Trophoblast cell (in vitro differentiated cells and primary cell): ENCODE results near the gene WDR82.

Experiments used
- DNase-seq, 2 donors: peaks; one replicate each; pipeline ENCODE4 v3.0.0-alpha.2; 2016
- H2AFZ ChIP-seq: 2 replicates; pipeline ENCODE4 v1.6.1; 2013; ENCODE audit warnings: low read length, moderate library complexity, mild to moderate bottlenecking; ENCODE audit not compliant: insufficient read depth, poor library complexity
- H2AK5ac ChIP-seq: 2 replicates; pipeline ENCODE4 v1.6.1; 2013; ENCODE audit warnings: mild to moderate bottlenecking, low read length
- H2BK120ac ChIP-seq: 2 replicates; pipeline ENCODE4 v1.6.1; 2013; ENCODE audit warnings: low read length, mild to moderate bottlenecking, moderate library complexity; ENCODE audit not compliant: insufficient read depth, poor library complexity
- H2BK12ac ChIP-seq: 2 replicates; pipeline ENCODE4 v1.6.1; 2013; ENCODE audit warnings: mild to moderate bottlenecking, low read length, moderate library complexity
- H2BK5ac ChIP-seq: 2 replicates; pipeline ENCODE4 v1.6.1; 2013; ENCODE audit warnings: low read length, low read depth, moderate library complexity, mild to moderate bottlenecking; ENCODE audit not compliant: poor library complexity
- H3K14ac ChIP-seq: 2 replicates; pipeline ENCODE4 v1.6.1; 2013; ENCODE audit warnings: mild to moderate bottlenecking, low read length
- H3K18ac ChIP-seq: 2 replicates; pipeline ENCODE4 v1.6.1; 2013; ENCODE audit warnings: mild to moderate bottlenecking, low read length
- H3K23ac ChIP-seq: 2 replicates; pipeline ENCODE4 v1.6.1; 2013; ENCODE audit warnings: low read length
- H3K27ac ChIP-seq: 2 replicates; pipeline ENCODE4 v1.5.1; 2013; ENCODE audit warnings: low read depth, mild to moderate bottlenecking, inconsistent platforms, low read length, moderate library complexity
- H3K27me3 ChIP-seq: 2 replicates; pipeline ENCODE4 v1.6.1; 2013; ENCODE audit warnings: inconsistent platforms, mild to moderate bottlenecking, low read length, moderate library complexity; ENCODE audit not compliant: insufficient read depth
- H3K36me3 ChIP-seq, 2 experiments: 1 replicate in 1 of 2; 2 replicates in 1 of 2; pipeline ENCODE4 v1.6.1; 2013; ENCODE audit warnings: low read length in 2 of 2, mild to moderate bottlenecking in 2 of 2, moderate library complexity in 1 of 2; ENCODE audit not compliant: insufficient read depth in 2 of 2, control insufficient read depth in 1 of 2
- H3K4ac ChIP-seq: 2 replicates; pipeline ENCODE4 v1.6.1; 2013; ENCODE audit warnings: low read depth, mild to moderate bottlenecking, low read length, moderate library complexity
- H3K4me1 ChIP-seq, 2 experiments: 1 replicate in 1 of 2; 2 replicates in 1 of 2; pipeline ENCODE4 v1.6.1; 2013; ENCODE audit warnings: low read length in 2 of 2, mild to moderate bottlenecking in 2 of 2, moderate library complexity in 1 of 2; ENCODE audit not compliant: insufficient read depth in 2 of 2, control insufficient read depth in 1 of 2
- H3K4me2 ChIP-seq: 2 replicates; pipeline ENCODE4 v1.6.1; 2013; ENCODE audit warnings: inconsistent platforms, mild to moderate bottlenecking, low read length, moderate library complexity
- H3K4me3 ChIP-seq: 2 replicates; pipeline ENCODE4 v1.5.1; 2013; ENCODE audit warnings: mild to moderate bottlenecking, low read depth, low read length, inconsistent platforms
- H3K79me1 ChIP-seq: one replicate; pipeline ENCODE4 v1.6.1; 2013; ENCODE audit warnings: low read length
- H3K79me2 ChIP-seq: 2 replicates; pipeline ENCODE4 v1.6.1; 2013; ENCODE audit warnings: low read length, mild to moderate bottlenecking; ENCODE audit not compliant: control insufficient read depth, insufficient read depth, poor library complexity
- H3K9ac ChIP-seq: 2 replicates; pipeline ENCODE4 v1.6.1; 2013; ENCODE audit warnings: mild to moderate bottlenecking, low read length
- H3K9me3 ChIP-seq: 2 replicates; pipeline ENCODE4 v1.6.1; 2013; ENCODE audit warnings: low read depth, mild to moderate bottlenecking, control low read depth, inconsistent platforms, low read length; ENCODE audit not compliant: insufficient read depth
- H4K12ac ChIP-seq: 2 replicates; pipeline ENCODE4 v1.6.1; 2013; ENCODE audit warnings: low read depth, mild to moderate bottlenecking, low read length, moderate library complexity
- H4K8ac ChIP-seq: 2 replicates; pipeline ENCODE4 v1.6.1; 2013; ENCODE audit warnings: low read depth, mild to moderate bottlenecking, low read length, moderate library complexity
- H4K91ac ChIP-seq: one replicate; pipeline ENCODE4 v1.6.1; 2013; ENCODE audit warnings: low read depth, mild to moderate bottlenecking, low read length, moderate library complexity
- WGBS: extraction: QIAGEN DNeasy Blood & Tissue Kit; methylation state at CpG from one replicate; pipeline ENCODE4 v1.1.7; 2013; ENCODE audit warnings: missing lambda C conversion rate; ENCODE audit not compliant: insufficient read length, insufficient coverage; ENCODE audit errors: extremely low coverage; 5-methylcytosine and 5-hydroxymethylcytosine counted together

WDR82 gene

DNA sequence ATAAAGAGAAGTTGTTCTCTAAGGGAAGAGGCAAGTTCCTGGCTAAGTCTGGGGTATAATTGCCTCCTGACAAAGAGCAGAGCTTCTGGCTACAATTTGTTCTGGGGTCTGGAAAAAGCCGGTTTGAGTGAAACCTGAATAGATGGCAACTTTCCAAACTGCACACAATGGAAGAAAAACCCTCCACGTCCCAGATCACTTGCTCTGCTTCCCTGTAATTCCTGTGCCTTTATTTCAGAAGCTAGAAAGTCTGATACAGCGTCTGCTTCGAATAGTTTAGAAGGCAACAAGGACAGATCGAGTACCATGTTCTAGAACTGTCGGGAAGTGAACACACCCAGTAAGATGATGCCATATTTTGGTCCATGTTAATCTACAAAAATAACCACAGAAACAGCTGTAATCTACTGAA is 1.6 kb upstream of the WDR82 start:
- H4K12ac ChIP-seq: no peak overlapping the region
- H3K23ac ChIP-seq: no peak overlapping the region
- no peak overlapping the region for H3K4me3 ChIP-seq
- no peak overlapping the region for H4K91ac ChIP-seq
- no peaks in the 10 kb centered on the region for H3K27me3 ChIP-seq
- no peaks in the 10 kb centered on the region for H3K9me3 ChIP-seq
- no CpG with 5 or more reads among the region's 6 CpGs for WGBS
- no peak overlapping the region for H2AFZ ChIP-seq
- peak overlapping the region; percentile 81 for H3K27ac ChIP-seq
- H4K8ac ChIP-seq: no peak overlapping the region
- no peak overlapping the region for H2AK5ac ChIP-seq
- peaks cover 18% of the 10 kb centered on the region for H3K79me1 ChIP-seq
- peaks cover 15 to 16% of the 10 kb centered on the region in 2 experiments for H3K4me1 ChIP-seq
- no peak overlapping the region for H2BK5ac ChIP-seq
- H3K4me2 ChIP-seq: no peak overlapping the region
- no peak overlapping the region for H3K14ac ChIP-seq
- no peak for DNase-seq
- H3K36me3 ChIP-seq: no peaks in the 10 kb centered on the region
- H3K79me2 ChIP-seq: peaks cover 24% of the 10 kb centered on the region
- no peak overlapping the region for H3K9ac ChIP-seq
- H2BK120ac ChIP-seq: no peak overlapping the region
- H3K18ac ChIP-seq: no peak overlapping the region
- no peak overlapping the region for H3K4ac ChIP-seq
- H2BK12ac ChIP-seq: no peak overlapping the region

DNA sequence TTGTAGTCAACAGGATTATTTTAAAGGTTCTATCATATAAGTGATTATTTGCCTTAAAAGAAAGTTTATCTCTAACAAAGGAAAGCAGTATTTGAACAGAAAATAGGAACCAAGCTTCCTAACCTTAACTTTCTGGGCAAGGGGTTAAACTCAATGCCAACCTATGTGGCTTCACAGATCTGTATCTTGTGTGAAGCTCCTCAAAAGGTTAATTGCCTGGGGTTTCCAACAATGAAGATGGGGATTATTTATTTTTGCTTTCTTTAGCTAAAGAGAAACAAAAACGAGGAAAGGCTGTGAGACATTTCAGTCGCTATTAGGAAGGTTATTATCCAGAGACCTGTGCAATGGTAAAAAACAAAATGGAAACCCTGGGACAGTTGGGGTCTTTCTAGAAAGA is 1.1 kb upstream of the WDR82 start:
- WGBS: no CpG with 5 or more reads among the region's 2 CpGs
- peaks cover 18% of the 10 kb centered on the region for H3K79me1 ChIP-seq
- H3K9me3 ChIP-seq: no peaks in the 10 kb centered on the region
- H3K4ac ChIP-seq: no peak overlapping the region
- H3K4me3 ChIP-seq: no peak overlapping the region
- no peak for DNase-seq
- H3K14ac ChIP-seq: no peak overlapping the region
- H3K79me2 ChIP-seq: peaks cover 24% of the 10 kb centered on the region
- H3K36me3 ChIP-seq: no peaks in the 10 kb centered on the region
- no peak overlapping the region for H2AK5ac ChIP-seq
- no peak overlapping the region for H2BK5ac ChIP-seq
- no peak overlapping the region for H3K18ac ChIP-seq
- no peak overlapping the region for H4K8ac ChIP-seq
- H4K12ac ChIP-seq: no peak overlapping the region
- no peak overlapping the region for H3K23ac ChIP-seq
- no peak overlapping the region for H2BK12ac ChIP-seq
- no peak overlapping the region for H4K91ac ChIP-seq
- no peak overlapping the region for H2AFZ ChIP-seq
- no peaks in the 10 kb centered on the region for H3K27me3 ChIP-seq
- H3K4me2 ChIP-seq: no peak overlapping the region
- no peak overlapping the region for H2BK120ac ChIP-seq
- no peak overlapping the region for H3K9ac ChIP-seq
- H3K4me1 ChIP-seq: peaks cover 15 to 16% of the 10 kb centered on the region in 2 experiments
- peak overlapping the region; percentile 81 for H3K27ac ChIP-seq

- Histone ChIP-seq H3K27me3 (no peaks in the 10 kb centered on the region), H4K8ac (peak overlapping the region; percentile 95), H3K79me1 (peaks cover 18% of the 10 kb centered on the region), H2AFZ (peak overlapping the region; percentile 94), H3K79me2 (peaks cover 31% of the 10 kb centered on the region), H3K9me3 (no peaks in the 10 kb centered on the region), H2BK5ac (peak overlapping the region; percentile 95), H3K4me3 (peak overlapping the region; percentile 88), H2BK12ac (no peak overlapping the region), H4K91ac (peak overlapping the region; percentile 95), H3K23ac (no peak overlapping the region), H2AK5ac (peak overlapping the region; percentile 33), H4K12ac (peak overlapping the region; percentile 37), H3K4me2 (peak overlapping the region; percentile 94), H3K36me3 (peaks cover under 1 to 2% of the 10 kb centered on the region in 2 experiments), H3K18ac (peak overlapping the region; percentile 96), H3K27ac (peak overlapping the region; percentile 96), H3K9ac (peak overlapping the region; percentile 94), H3K4ac (peak overlapping the region; percentile 71), H2BK120ac (peak overlapping the region; percentile 93), H3K4me1 (peaks cover 16% of the 10 kb centered on the region in 2 experiments), H3K14ac (peak overlapping the region; percentile 77)
- WGBS: no CpG with 5 or more reads among the region's 54 CpGs
- DNase-seq: peak; percentile 51 to 71
These were observed 408 bp downstream of the WDR82 start for GRCh38 chr3:52277972-52278509.

DNA sequence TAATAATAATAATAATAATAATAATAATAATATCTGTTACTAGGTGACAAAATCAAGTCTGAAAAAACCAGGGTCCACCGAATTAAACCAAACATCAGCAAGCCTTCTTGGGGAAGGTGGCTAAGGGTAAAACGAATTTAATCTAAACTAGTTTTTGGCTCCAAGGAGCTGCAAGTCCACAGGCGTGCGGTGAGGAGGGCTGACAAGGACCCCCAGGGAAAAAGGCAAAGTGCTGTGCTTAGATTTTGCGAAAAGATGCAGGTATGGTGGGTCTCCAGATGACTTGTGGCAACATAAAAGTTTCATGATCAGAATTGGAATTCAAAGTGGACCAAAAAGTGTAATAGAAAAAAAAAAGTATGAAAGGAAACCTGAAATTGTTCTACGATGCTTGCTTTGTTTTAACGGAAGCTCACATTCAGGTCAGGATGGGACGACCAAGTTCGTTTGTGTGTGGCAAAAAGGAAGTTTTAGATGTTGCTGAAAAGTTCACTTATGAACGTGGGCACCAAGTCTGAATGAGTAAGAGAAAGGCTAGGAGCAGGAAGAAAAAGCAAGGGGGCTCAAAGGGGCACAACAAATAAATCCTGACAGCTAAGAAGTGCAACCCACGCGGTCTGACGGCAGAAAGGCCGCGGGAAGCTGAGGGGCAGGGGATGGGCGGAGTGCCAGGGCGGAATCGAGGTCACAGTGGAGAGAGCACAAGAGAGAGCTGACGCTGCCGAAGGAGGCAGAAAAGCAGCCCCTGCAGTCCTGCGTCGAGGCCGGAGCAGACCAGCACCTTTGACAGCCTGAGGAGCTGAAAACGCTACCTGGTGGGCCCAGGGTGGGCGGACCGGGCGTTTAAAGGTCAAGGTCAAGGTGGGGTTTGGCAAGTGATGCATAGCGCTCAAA is 1.1 kb downstream of the WDR82 start:
- peak in 1 of 2 donors; percentile 47 for DNase-seq
- Histone ChIP-seq H2BK120ac (no peak overlapping the region), H4K8ac (peak overlapping the region; percentile 43), H3K4ac (peak overlapping the region; percentile 71), H3K4me3 (peak overlapping the region; percentile 88), H3K9me3 (no peaks in the 10 kb centered on the region), H3K18ac (peak overlapping the region; percentile 49), H3K14ac (peak overlapping the region; percentile 78), H3K36me3 (peaks cover 3 to 4% of the 10 kb centered on the region in 2 experiments), H3K23ac (no peak overlapping the region), H4K91ac (peak overlapping the region; percentile 33), H2AK5ac (peak overlapping the region; percentile 88), H2BK12ac (no peak overlapping the region), H3K4me2 (peak overlapping the region; percentile 94), H3K27me3 (no peaks in the 10 kb centered on the region), H2AFZ (no peak overlapping the region), H3K4me1 (peaks cover 16% of the 10 kb centered on the region in 2 experiments), H3K79me2 (peaks cover 31% of the 10 kb centered on the region), H3K27ac (no peak overlapping the region), H3K79me1 (peaks cover 18% of the 10 kb centered on the region), H3K9ac (peak overlapping the region; percentile 68), H4K12ac (peak overlapping the region; percentile 39), H2BK5ac (peak overlapping the region; percentile 36)
- no CpG with 5 or more reads among the region's 28 CpGs for WGBS
